ENCODE data around the gene SETD1B.

SETD1B gene

GRCh38 chr12:121793838-121794533 lies 9.8 kb upstream of the SETD1B start:
- Histone ChIP-seq H3K36me3 (ENCODE audit: control insufficient read depth, insufficient read depth, low read length) (peaks cover 5% of the 10 kb centered on the region), H3K4me1 (ENCODE audit: control insufficient read depth, insufficient read depth, low read length) (peaks cover 38% of the 10 kb centered on the region), H3K4me3 (ENCODE audit: low read length) (peak overlapping the region; percentile 51), H3K27ac (ENCODE audit: low read depth, low read length) (peak overlapping the region; percentile 54), H3K27me3 (ENCODE audit: control insufficient read depth, insufficient read depth, low read length) (no peaks in the 10 kb centered on the region), H3K9ac (ENCODE audit: low read length) (peak overlapping the region; percentile 6)

- Histone ChIP-seq H3K9ac (ENCODE audit: low read length) (peak overlapping the region; percentile 19), H3K4me3 (ENCODE audit: low read length) (peak overlapping the region; percentile 3), H3K4me1 (ENCODE audit: control insufficient read depth, insufficient read depth, low read length) (peaks cover 42% of the 10 kb centered on the region), H3K36me3 (ENCODE audit: control insufficient read depth, insufficient read depth, low read length) (peaks cover 5% of the 10 kb centered on the region), H3K27ac (ENCODE audit: low read depth, low read length) (peak overlapping the region; percentile 54), H3K27me3 (ENCODE audit: control insufficient read depth, insufficient read depth, low read length) (no peaks in the 10 kb centered on the region)
Measured at GRCh38 chr12:121794534-121795033, 9.2 kb upstream of the SETD1B start.

GRCh38 chr12:121795034-121795968 lies 8.5 kb upstream of the SETD1B start:
- Histone ChIP-seq H3K27me3 (ENCODE audit: control insufficient read depth, insufficient read depth, low read length) (no peaks in the 10 kb centered on the region), H3K9ac (ENCODE audit: low read length) (no peak overlapping the region), H3K27ac (ENCODE audit: low read depth, low read length) (peak overlapping the region; percentile 27), H3K36me3 (ENCODE audit: control insufficient read depth, insufficient read depth, low read length) (peaks cover 5% of the 10 kb centered on the region), H3K4me3 (ENCODE audit: low read length) (peak overlapping the region; percentile 3), H3K4me1 (ENCODE audit: control insufficient read depth, insufficient read depth, low read length) (peaks cover 42% of the 10 kb centered on the region)

GRCh38 chr12:121796855-121797751 lies 6.7 kb upstream of the SETD1B start:
- Histone ChIP-seq H3K4me1 (ENCODE audit: control insufficient read depth, insufficient read depth, low read length) (peaks cover 45% of the 10 kb centered on the region), H3K9ac (ENCODE audit: low read length) (no peak overlapping the region), H3K27me3 (ENCODE audit: control insufficient read depth, insufficient read depth, low read length) (no peaks in the 10 kb centered on the region), H3K36me3 (ENCODE audit: control insufficient read depth, insufficient read depth, low read length) (peaks cover 3% of the 10 kb centered on the region), H3K4me3 (ENCODE audit: low read length) (peak overlapping the region; percentile 92), H3K27ac (ENCODE audit: low read depth, low read length) (peak overlapping the region; percentile 98)

- H3K36me3 ChIP-seq (ENCODE audit: control insufficient read depth, insufficient read depth, low read length): peaks cover 3% of the 10 kb centered on the region
- H3K9ac ChIP-seq (ENCODE audit: low read length): peak overlapping the region; percentile 0
- H3K4me1 ChIP-seq (ENCODE audit: control insufficient read depth, insufficient read depth, low read length): peaks cover 45% of the 10 kb centered on the region
- H3K27me3 ChIP-seq (ENCODE audit: control insufficient read depth, insufficient read depth, low read length): no peaks in the 10 kb centered on the region
- peak overlapping the region; percentile 98 for H3K27ac ChIP-seq (ENCODE audit: low read depth, low read length)
- H3K4me3 ChIP-seq (ENCODE audit: low read length): peak overlapping the region; percentile 92
Measured at GRCh38 chr12:121797937-121798786, 5.6 kb upstream of the SETD1B start.

- Histone ChIP-seq H3K4me1 (ENCODE audit: control insufficient read depth, insufficient read depth, low read length) (peaks cover 45% of the 10 kb centered on the region), H3K9ac (ENCODE audit: low read length) (peak overlapping the region; percentile 0), H3K4me3 (ENCODE audit: low read length) (peak overlapping the region; percentile 92), H3K27ac (ENCODE audit: low read depth, low read length) (peak overlapping the region; percentile 98), H3K27me3 (ENCODE audit: control insufficient read depth, insufficient read depth, low read length) (no peaks in the 10 kb centered on the region), H3K36me3 (ENCODE audit: control insufficient read depth, insufficient read depth, low read length) (peaks cover 3% of the 10 kb centered on the region)
Measured at GRCh38 chr12:121798787-121799155, 5.0 kb upstream of the SETD1B start.

GRCh38 chr12:121799156-121799841 lies 4.5 kb upstream of the SETD1B start:
- H3K27me3 ChIP-seq (ENCODE audit: control insufficient read depth, insufficient read depth, low read length): no peaks in the 10 kb centered on the region
- peaks cover 45% of the 10 kb centered on the region for H3K4me1 ChIP-seq (ENCODE audit: control insufficient read depth, insufficient read depth, low read length)
- H3K9ac ChIP-seq (ENCODE audit: low read length): peak overlapping the region; percentile 45
- peak overlapping the region; percentile 98 for H3K27ac ChIP-seq (ENCODE audit: low read depth, low read length)
- H3K36me3 ChIP-seq (ENCODE audit: control insufficient read depth, insufficient read depth, low read length): peaks cover 3% of the 10 kb centered on the region
- peak overlapping the region; percentile 92 for H3K4me3 ChIP-seq (ENCODE audit: low read length)

- Histone ChIP-seq H3K4me3 (ENCODE audit: low read length) (peak overlapping the region; percentile 92), H3K9ac (ENCODE audit: low read length) (peak overlapping the region; percentile 97), H3K27me3 (ENCODE audit: control insufficient read depth, insufficient read depth, low read length) (no peaks in the 10 kb centered on the region), H3K36me3 (ENCODE audit: control insufficient read depth, insufficient read depth, low read length) (peaks cover 3% of the 10 kb centered on the region), H3K27ac (ENCODE audit: low read depth, low read length) (peak overlapping the region; percentile 98), H3K4me1 (ENCODE audit: control insufficient read depth, insufficient read depth, low read length) (peaks cover 39% of the 10 kb centered on the region)
Measured at GRCh38 chr12:121799842-121800693, 3.7 kb upstream of the SETD1B start.

GRCh38 chr12:121800694-121801594 lies 2.9 kb upstream of the SETD1B start:
- Histone ChIP-seq H3K36me3 (ENCODE audit: control insufficient read depth, insufficient read depth, low read length) (no peaks in the 10 kb centered on the region), H3K9ac (ENCODE audit: low read length) (peak overlapping the region; percentile 97), H3K4me1 (ENCODE audit: control insufficient read depth, insufficient read depth, low read length) (peaks cover 34% of the 10 kb centered on the region), H3K27me3 (ENCODE audit: control insufficient read depth, insufficient read depth, low read length) (no peaks in the 10 kb centered on the region), H3K27ac (ENCODE audit: low read depth, low read length) (peak overlapping the region; percentile 98), H3K4me3 (ENCODE audit: low read length) (peak overlapping the region; percentile 92)

All from rectal smooth muscle tissue (tissue), 1 donor.